HEK293 (cell line): ENCODE data around the gene MTMR3.

Experiments used
- CTCF ChIA-PET: fragments of 350-600 bp; formaldehyde crosslinking; extraction: SDS; loops from one replicate; lab custom pipeline; 2021; ENCODE audit warnings: antibody characterized with exemption; lab: Yijun Ruan, JAX
- POLR2A ChIA-PET: fragments of 300-600 bp; formaldehyde crosslinking; extraction: SDS; loops from one replicate; lab custom pipeline; 2020; ENCODE audit warnings: antibody characterized with exemption, inconsistent platforms; lab: Yijun Ruan, JAX
- H3K27ac ChIP-seq: fragments of 200-500 bp; sonication (Bioruptor generic); 2 replicates; pipeline ENCODE4 v1.5.1; 2014; ENCODE audit warnings: low read depth, low read length, control low read depth, inconsistent platforms; ENCODE audit errors: extremely low read depth
- H3K36me3 ChIP-seq, 2 experiments: fragments of 200-500 bp in 1 of 2; sonication (Bioruptor generic) in 1 of 2; 1 replicate in 1 of 2; 2 replicates in 1 of 2; pipeline ENCODE4 v1.5.1; 2014 to 2017; ENCODE audit warnings: inconsistent platforms in 2 of 2, low read length in 2 of 2; ENCODE audit not compliant: control insufficient read depth in 2 of 2, insufficient read depth in 1 of 2
- H3K4me1 ChIP-seq: fragments of 200-500 bp; sonication (Bioruptor generic); 2 replicates; pipeline ENCODE4 v1.5.1; 2014; ENCODE audit warnings: mild to moderate bottlenecking, low read length, inconsistent platforms; ENCODE audit not compliant: control insufficient read depth, insufficient read depth
- H3K4me3 ChIP-seq: 2 replicates; pipeline ENCODE4 v1.5.1; 2011; ENCODE audit warnings: low read depth, mild to moderate bottlenecking, control low read depth, low read length, moderate library complexity
- H3K9me3 ChIP-seq: fragments of 200-500 bp; sonication (Bioruptor generic); 2 replicates; pipeline ENCODE4 v1.5.1; 2014; ENCODE audit warnings: low read depth, low read length, inconsistent platforms; ENCODE audit not compliant: control insufficient read depth, insufficient read depth
- BCL11B ChIP-seq: fragments of 450-650 bp; formaldehyde crosslinking; IDR thresholded peaks from 2 replicates; pipeline ENCODE4 v1.5.1; 2016; ENCODE audit warnings: low read depth, missing biosample characterization, missing genetic modification characterization
- GLIS2 ChIP-seq: fragments of 450-650 bp; formaldehyde crosslinking; IDR thresholded peaks from 2 replicates; pipeline ENCODE4 v1.5.1; 2016; ENCODE audit warnings: missing biosample characterization, missing genetic modification characterization
- HOXA7 ChIP-seq: sonication (generic); formaldehyde crosslinking; IDR thresholded peaks from 2 replicates; pipeline ENCODE4 v1.8.1; 2022; ENCODE audit warnings: missing genetic modification reagents, borderline replicate concordance
- IKZF3 ChIP-seq: fragments of 450-650 bp; IDR thresholded peaks from 2 replicates; pipeline ENCODE4 v1.5.0; 2018; ENCODE audit warnings: missing biosample characterization, mild to moderate bottlenecking, missing genetic modification characterization, moderate library complexity
- KLF1 ChIP-seq: fragments of 450-650 bp; formaldehyde crosslinking; IDR thresholded peaks from 2 replicates; pipeline ENCODE4 v1.5.1; 2016; ENCODE audit warnings: missing biosample characterization, missing genetic modification characterization
- SETDB1 ChIP-seq: IDR thresholded peaks from one replicate; pipeline ENCODE4 v1.6.1; 2017; ENCODE audit warnings: mild to moderate bottlenecking, low read length, moderate library complexity, mixed read lengths; ENCODE audit not compliant: insufficient read length
- TCF7L2 ChIP-seq: IDR thresholded peaks from 2 replicates; pipeline ENCODE4 v1.6.1; 2011; ENCODE audit warnings: low read depth, mild to moderate bottlenecking, inconsistent platforms, low read length, moderate library complexity, borderline replicate concordance
- ZFP41 ChIP-seq: fragments of 450-650 bp; formaldehyde crosslinking; IDR thresholded peaks from 2 replicates; pipeline ENCODE4 v1.5.1; 2016; ENCODE audit warnings: missing biosample characterization, missing genetic modification characterization, borderline replicate concordance
- ZNF138 ChIP-seq: fragments of 450-650 bp; formaldehyde crosslinking; IDR thresholded peaks from 2 replicates; pipeline ENCODE4 v1.5.1; 2016; ENCODE audit warnings: missing biosample characterization, missing genetic modification characterization, borderline replicate concordance
- ZNF211 ChIP-seq: fragments of 450-650 bp; formaldehyde crosslinking; IDR thresholded peaks from 2 replicates; pipeline ENCODE4 v1.5.1; 2016; ENCODE audit warnings: low read depth, missing biosample characterization, missing genetic modification characterization
- ZNF324 ChIP-seq: fragments of 450-650 bp; formaldehyde crosslinking; IDR thresholded peaks from 2 replicates; pipeline ENCODE4 v1.5.1; 2016; ENCODE audit warnings: missing biosample characterization, missing genetic modification characterization
- ZNF354C ChIP-seq: fragments of 450-650 bp; formaldehyde crosslinking; IDR thresholded peaks from 2 replicates; pipeline ENCODE4 v1.5.1; 2016; ENCODE audit warnings: missing biosample characterization, missing genetic modification characterization, low read depth, borderline replicate concordance
- ZNF530 ChIP-seq: fragments of 450-650 bp; formaldehyde crosslinking; IDR thresholded peaks from 2 replicates; pipeline ENCODE4 v1.5.1; 2016; ENCODE audit warnings: low read depth, missing biosample characterization, missing genetic modification characterization
- ZNF660 ChIP-seq: fragments of 450-650 bp; IDR thresholded peaks from 2 replicates; pipeline ENCODE4 v1.5.1; 2018; ENCODE audit warnings: missing biosample characterization, mild to moderate bottlenecking, missing genetic modification characterization
- TF ChIP-seq, protein P1 (sequence below): fragments of 450-650 bp; formaldehyde crosslinking; IDR thresholded peaks from 2 replicates; pipeline ENCODE4 v1.5.1; 2016; ENCODE audit warnings: missing biosample characterization, missing genetic modification characterization
- TF ChIP-seq, protein P2 (sequence below): fragments of 450-650 bp; formaldehyde crosslinking; IDR thresholded peaks from 2 replicates; pipeline ENCODE4 v1.5.1; 2016; ENCODE audit warnings: missing biosample characterization, missing genetic modification characterization
- TF ChIP-seq, protein P3 (sequence below): fragments of 450-650 bp; formaldehyde crosslinking; conservative IDR thresholded peaks from 2 replicates; pipeline ENCODE4 v1.5.1; 2016; ENCODE audit warnings: low read depth, missing biosample characterization, missing genetic modification characterization
- TF ChIP-seq, protein P4 (sequence below): fragments of 450-650 bp; formaldehyde crosslinking; IDR thresholded peaks from 2 replicates; pipeline ENCODE4 v1.5.1; 2016; ENCODE audit warnings: missing biosample characterization, missing genetic modification characterization
- TF ChIP-seq, protein P5 (sequence below): IDR thresholded peaks from 2 replicates; pipeline ENCODE4 v1.6.1; 2011; ENCODE audit warnings: mild to moderate bottlenecking, low read depth, low read length, borderline replicate concordance
- TF ChIP-seq, protein P6 (sequence below): fragments of 450-650 bp; formaldehyde crosslinking; IDR thresholded peaks from 2 replicates; pipeline ENCODE4 v1.5.1; 2016; ENCODE audit warnings: missing biosample characterization, missing genetic modification characterization

The MTMR3 gene

DNA sequence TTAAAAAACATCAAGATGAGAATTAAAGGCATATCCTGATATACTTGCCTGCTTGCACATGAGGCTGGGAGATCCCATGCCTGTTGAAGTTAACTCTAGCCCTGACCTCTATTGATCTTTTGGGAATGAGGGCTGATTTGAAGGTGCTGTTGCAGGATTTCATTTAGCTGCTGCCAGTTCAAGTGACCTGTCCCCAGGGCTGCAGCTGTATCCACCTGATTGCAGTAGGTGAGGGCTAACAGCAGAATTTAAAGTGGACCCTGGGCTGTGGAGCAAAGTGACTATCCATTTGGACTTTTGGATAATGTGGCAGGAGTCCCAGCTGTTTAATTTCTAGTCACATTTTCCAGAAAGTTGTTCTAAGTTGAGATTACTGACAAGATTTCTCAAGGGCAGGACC is 146.5 kb downstream of the MTMR3 start:
- H3K9me3 ChIP-seq, result no peaks in the 10 kb centered on the region
- TF ChIP-seq SETDB1 (no peak), ZFP41 (tag by site-specific recombination) (no peak), HOXA7 (CRISPR knock-in tag) (no peak), BCL11B (tag by site-specific recombination) (no peak), KLF1 (no peak), IKZF3 (tag by site-specific recombination) (no peak), ZNF354C (tag by site-specific recombination) (no peak), TCF7L2 (no peak)
- TF ChIP-seq, protein P1, sequence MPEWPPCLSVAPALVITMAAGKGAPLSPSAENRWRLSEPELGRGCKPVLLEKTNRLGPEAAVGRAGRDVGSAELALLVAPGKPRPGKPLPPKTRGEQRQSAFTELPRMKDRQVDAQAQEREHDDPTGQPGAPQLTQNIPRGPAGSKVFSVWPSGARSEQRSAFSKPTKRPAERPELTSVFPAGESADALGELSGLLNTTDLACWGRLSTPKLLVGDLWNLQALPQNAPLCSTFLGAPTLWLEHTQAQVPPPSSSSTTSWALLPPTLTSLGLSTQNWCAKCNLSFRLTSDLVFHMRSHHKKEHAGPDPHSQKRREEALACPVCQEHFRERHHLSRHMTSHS (tag by site-specific recombination), result no peak
- TF ChIP-seq, protein P2, sequence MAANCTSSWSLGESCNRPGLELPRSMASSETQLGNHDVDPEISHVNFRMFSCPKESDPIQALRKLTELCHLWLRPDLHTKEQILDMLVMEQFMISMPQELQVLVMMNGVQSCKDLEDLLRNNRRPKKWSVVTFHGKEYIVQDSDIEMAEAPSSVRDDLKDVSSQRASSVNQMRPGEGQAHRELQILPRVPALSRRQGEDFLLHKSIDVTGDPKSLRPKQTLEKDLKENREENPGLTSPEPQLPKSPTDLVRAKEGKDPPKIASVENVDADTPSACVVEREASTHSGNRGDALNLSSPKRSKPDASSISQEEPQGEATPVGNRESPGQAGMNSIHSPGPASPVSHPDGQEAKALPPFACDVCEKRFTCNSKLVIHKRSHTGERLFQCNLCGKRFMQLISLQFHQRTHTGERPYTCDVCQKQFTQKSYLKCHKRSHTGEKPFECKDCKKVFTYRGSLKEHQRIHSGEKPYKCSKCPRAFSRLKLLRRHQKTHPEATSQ (tag by site-specific recombination), result no peak
- TF ChIP-seq, protein P3, sequence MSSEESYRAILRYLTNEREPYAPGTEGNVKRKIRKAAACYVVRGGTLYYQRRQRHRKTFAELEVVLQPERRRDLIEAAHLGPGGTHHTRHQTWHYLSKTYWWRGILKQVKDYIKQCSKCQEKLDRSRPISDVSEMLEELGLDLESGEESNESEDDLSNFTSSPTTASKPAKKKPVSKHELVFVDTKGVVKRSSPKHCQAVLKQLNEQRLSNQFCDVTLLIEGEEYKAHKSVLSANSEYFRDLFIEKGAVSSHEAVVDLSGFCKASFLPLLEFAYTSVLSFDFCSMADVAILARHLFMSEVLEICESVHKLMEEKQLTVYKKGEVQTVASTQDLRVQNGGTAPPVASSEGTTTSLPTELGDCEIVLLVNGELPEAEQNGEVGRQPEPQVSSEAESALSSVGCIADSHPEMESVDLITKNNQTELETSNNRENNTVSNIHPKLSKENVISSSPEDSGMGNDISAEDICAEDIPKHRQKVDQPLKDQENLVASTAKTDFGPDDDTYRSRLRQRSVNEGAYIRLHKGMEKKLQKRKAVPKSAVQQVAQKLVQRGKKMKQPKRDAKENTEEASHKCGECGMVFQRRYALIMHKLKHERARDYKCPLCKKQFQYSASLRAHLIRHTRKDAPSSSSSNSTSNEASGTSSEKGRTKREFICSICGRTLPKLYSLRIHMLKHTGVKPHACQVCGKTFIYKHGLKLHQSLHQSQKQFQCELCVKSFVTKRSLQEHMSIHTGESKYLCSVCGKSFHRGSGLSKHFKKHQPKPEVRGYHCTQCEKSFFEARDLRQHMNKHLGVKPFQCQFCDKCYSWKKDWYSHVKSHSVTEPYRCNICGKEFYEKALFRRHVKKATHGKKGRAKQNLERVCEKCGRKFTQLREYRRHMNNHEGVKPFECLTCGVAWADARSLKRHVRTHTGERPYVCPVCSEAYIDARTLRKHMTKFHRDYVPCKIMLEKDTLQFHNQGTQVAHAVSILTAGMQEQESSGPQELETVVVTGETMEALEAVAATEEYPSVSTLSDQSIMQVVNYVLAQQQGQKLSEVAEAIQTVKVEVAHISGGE (tag by site-specific recombination), result no peak
- TF ChIP-seq, protein P4, sequence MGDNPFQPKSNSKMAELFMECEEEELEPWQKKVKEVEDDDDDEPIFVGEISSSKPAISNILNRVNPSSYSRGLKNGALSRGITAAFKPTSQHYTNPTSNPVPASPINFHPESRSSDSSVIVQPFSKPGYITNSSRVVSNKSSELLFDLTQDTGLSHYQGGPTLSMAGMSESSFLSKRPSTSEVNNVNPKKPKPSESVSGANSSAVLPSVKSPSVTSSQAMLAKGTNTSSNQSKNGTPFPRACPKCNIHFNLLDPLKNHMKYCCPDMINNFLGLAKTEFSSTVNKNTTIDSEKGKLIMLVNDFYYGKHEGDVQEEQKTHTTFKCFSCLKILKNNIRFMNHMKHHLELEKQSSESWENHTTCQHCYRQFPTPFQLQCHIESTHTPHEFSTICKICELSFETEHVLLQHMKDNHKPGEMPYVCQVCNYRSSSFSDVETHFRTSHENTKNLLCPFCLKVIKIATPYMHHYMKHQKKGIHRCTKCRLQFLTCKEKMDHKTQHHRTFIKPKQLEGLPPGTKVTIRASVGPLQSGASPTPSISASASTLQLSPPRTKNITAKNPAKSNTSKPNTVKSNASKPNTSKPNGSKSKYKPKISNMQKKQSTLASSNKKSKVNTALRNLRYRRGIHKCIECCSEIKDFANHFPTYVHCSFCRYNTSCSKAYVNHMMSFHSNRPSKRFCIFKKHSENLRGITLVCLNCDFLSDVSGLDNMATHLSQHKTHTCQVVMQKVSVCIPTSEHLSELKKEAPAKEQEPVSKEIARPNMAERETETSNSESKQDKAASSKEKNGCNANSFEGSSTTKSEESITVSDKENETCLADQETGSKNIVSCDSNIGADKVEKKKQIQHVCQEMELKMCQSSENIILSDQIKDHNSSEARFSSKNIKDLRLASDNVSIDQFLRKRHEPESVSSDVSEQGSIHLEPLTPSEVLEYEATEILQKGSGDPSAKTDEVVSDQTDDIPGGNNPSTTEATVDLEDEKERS (tag by site-specific recombination), result no peak
- TF ChIP-seq, protein P5, sequence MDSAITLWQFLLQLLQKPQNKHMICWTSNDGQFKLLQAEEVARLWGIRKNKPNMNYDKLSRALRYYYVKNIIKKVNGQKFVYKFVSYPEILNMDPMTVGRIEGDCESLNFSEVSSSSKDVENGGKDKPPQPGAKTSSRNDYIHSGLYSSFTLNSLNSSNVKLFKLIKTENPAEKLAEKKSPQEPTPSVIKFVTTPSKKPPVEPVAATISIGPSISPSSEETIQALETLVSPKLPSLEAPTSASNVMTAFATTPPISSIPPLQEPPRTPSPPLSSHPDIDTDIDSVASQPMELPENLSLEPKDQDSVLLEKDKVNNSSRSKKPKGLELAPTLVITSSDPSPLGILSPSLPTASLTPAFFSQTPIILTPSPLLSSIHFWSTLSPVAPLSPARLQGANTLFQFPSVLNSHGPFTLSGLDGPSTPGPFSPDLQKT, result no peak
- H3K4me3 ChIP-seq, result no peak overlapping the region
- no peaks in the 10 kb centered on the region for H3K4me1 ChIP-seq
- no peak overlapping the region for H3K27ac ChIP-seq
- CTCF ChIA-PET, result interaction anchor here (0.7 to 4.1 kb wide), 3 partner anchors 16 to 59 kb away, joined by 3 to 16 read pairs (median 8); no protein-coding TSS in a partner anchor
- H3K36me3 ChIP-seq, result peaks cover 0 to 49% of the 10 kb centered on the region in 2 experiments; a peak in 2 of 3 replicates
- POLR2A ChIA-PET, result interaction anchor here (1.6 kb wide), 1 partner anchor 9 kb away, joined by 5 read pairs; no protein-coding TSS in a partner anchor

DNA sequence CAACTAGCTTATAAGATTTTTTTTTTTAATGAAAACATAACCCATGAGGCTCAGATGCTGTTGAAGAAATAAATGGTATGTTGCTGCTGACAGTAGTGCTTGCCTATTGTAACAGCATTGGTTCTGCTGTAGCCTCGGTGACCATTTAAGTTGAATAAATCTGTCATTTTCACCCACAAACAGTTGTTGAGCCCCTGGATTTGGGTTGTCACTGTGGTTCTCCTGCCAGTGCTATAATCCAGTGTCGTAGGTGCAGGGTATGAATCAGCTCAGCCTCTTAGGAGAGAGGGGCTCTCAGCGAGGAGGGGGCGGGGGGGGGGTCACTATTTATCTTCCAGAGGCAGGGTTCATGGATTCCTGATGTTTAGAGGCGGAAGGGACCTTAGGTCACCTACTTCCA is 147.4 kb downstream of the MTMR3 start:
- no peaks in the 10 kb centered on the region for H3K9me3 ChIP-seq
- no peak overlapping the region for H3K27ac ChIP-seq
- H3K36me3 ChIP-seq, result peaks cover 0 to 41% of the 10 kb centered on the region in 2 experiments; a peak in 2 of 3 replicates
- no peaks in the 10 kb centered on the region for H3K4me1 ChIP-seq
- CTCF ChIA-PET, result interaction anchor here (1.5 to 4.1 kb wide), 3 partner anchors 25 to 477 kb away, joined by 3 to 16 read pairs (median 8); partner anchors contain the start of gene THOC5
- no peak overlapping the region for H3K4me3 ChIP-seq
- POLR2A ChIA-PET, result interaction anchor here (0.7 kb wide), 1 partner anchor 264 kb away, joined by 3 read pairs; the partner anchor contains the start of gene ZMAT5
- no peak for TF ChIP-seq GLIS2
- no peak for TF ChIP-seq ZNF530
- TF ChIP-seq, protein P6, sequence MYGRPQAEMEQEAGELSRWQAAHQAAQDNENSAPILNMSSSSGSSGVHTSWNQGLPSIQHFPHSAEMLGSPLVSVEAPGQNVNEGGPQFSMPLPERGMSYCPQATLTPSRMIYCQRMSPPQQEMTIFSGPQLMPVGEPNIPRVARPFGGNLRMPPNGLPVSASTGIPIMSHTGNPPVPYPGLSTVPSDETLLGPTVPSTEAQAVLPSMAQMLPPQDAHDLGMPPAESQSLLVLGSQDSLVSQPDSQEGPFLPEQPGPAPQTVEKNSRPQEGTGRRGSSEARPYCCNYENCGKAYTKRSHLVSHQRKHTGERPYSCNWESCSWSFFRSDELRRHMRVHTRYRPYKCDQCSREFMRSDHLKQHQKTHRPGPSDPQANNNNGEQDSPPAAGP, result no peak
- TF ChIP-seq ZNF211 (tag by site-specific recombination), result no peak
- TF ChIP-seq ZNF138 (tag by site-specific recombination), result no peak
- TF ChIP-seq ZNF324 (tag by site-specific recombination), result no peak
- TF ChIP-seq, protein P4 (tag by site-specific recombination), result no peak
- TF ChIP-seq ZNF660 (tag by site-specific recombination), result no peak
